Erythroblast (primary cell): ENCODE results near the gene ASIC3.

Experiments used
- GATA1 ChIP-seq: IDR thresholded peaks from 2 replicates; pipeline ENCODE4 v1.6.1; 2011; ENCODE audit warnings: low read depth, mild to moderate bottlenecking, control low read depth, low read length, moderate library complexity
- POLR2A ChIP-seq: IDR thresholded peaks from 2 replicates; pipeline ENCODE4 v1.6.1; 2011; ENCODE audit warnings: mild to moderate bottlenecking, low read length

- no peak for TF ChIP-seq POLR2A
- no peak for TF ChIP-seq GATA1
These were observed 656 bp downstream of the ASIC3 start for GRCh38 chr7:151048911-151049463.
